ENCODE data around the gene JAK1. TPM values are rescaled to one million over a fixed set of nuclear protein-coding genes. Genes with fewer than 3 reads are reported as not detected.

Gene JAK1
- total RNA-seq, 6 experiments from 2014 or later, result 48.0 to 71.6 (median 66.5) TPM

DNA sequence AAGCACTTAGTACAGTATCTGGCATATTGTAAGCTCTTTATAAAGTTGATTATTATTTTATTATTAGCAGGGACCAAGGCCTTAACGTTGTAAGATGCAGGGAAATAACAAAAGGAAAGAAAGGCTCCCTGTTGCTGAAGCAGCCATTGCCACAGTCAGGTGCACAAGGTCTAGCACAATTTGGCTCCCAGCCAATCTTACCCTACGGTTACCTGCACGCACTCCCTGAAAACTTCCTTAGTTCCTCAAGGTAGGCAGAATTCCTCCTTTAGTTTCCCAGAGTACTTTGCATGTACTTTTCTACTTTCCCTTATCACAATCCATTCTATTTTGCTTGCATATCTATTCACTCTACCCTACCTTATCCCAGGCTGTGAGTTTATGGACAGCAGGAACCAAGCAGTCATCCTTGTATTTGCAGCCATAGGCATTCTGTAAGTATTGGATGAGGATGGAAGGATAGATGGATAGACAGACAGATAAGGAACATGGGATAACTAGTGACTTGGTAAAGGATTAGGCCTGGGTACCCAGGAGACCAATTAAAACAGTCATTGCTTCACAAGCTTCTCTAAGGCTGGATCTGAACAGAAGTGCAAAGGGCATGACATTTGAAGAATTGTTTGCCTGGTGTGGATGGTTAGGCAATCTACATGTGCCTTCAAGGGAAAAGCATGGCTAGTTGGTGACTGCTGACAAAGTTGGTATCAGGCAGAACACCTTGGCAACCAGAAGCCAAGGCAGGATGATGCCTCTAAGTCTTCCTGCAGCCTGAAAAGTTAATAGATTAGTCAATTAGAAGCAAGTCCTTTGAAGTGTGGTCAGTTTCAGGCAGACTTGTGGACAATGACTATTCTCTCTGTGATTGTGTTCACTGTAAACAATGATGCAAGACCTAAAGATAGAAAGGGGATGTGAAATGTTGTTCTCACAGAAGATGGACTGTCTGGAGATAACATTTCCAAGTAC is 20.8 kb upstream of the JAK1 start:
- Histone ChIP-seq H3K27me3 (no peaks in the 10 kb centered on the region), H3K4me3 (no peak overlapping the region), H3K9me3 (no peaks in the 10 kb centered on the region), H3K4me1 (peaks cover 0 to 21% (median 6%) of the 10 kb centered on the region in 4 donors), H3K27ac (peak overlapping the region; percentile 1 to 61 (median 57)), H3K36me3 (no peaks in the 10 kb centered on the region)
- DNase-seq, result peak in 1 of 3 donors; percentile 52
- TF ChIP-seq, protein P1, sequence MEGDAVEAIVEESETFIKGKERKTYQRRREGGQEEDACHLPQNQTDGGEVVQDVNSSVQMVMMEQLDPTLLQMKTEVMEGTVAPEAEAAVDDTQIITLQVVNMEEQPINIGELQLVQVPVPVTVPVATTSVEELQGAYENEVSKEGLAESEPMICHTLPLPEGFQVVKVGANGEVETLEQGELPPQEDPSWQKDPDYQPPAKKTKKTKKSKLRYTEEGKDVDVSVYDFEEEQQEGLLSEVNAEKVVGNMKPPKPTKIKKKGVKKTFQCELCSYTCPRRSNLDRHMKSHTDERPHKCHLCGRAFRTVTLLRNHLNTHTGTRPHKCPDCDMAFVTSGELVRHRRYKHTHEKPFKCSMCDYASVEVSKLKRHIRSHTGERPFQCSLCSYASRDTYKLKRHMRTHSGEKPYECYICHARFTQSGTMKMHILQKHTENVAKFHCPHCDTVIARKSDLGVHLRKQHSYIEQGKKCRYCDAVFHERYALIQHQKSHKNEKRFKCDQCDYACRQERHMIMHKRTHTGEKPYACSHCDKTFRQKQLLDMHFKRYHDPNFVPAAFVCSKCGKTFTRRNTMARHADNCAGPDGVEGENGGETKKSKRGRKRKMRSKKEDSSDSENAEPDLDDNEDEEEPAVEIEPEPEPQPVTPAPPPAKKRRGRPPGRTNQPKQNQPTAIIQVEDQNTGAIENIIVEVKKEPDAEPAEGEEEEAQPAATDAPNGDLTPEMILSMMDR (IDR thresholded peaks at IDR 0.05), result no peak
- peak; percentile 84 to 94 (median 90) for ATAC-seq
- WGBS (ENCODE audit: insufficient coverage, low coverage, low lambda C conversion rate, missing lambda C conversion rate), result 18% methylated on average over 3 of the region's 3 CpGs
- intact Hi-C loops (cut with DNase I), result no loop called here

DNA sequence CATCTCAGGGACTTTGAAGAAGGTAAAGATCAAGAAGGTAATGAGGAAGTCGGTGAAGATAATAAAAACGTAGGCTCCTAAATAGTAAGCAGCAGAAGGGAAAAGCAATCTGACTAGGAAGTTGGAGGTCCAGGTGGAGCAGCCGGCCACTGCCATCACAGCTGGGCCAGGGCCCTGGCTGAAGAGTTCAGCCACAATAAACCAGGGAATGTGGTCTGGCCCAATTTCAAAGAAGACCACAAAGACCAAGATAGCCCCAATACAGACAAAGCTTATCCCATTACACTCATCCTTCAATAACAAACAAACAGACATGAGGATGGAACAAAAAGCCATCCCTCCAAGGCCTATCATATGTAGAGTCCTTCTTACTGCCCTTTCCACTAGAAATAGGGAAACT is 18.4 kb upstream of the JAK1 start:
- no peak overlapping the region for H3K27ac ChIP-seq
- peaks cover 0 to 27% (median 6%) of the 10 kb centered on the region in 4 donors for H3K4me1 ChIP-seq
- DNase-seq, result no peak
- TF ChIP-seq POLR2A (IDR thresholded peaks at IDR 0.05), result no peak
- TF ChIP-seq, protein P1 (IDR thresholded peaks at IDR 0.05), result no peak
- WGBS (ENCODE audit: insufficient coverage, low coverage, low lambda C conversion rate, missing lambda C conversion rate), result 94% methylated on average over 2 of the region's 3 CpGs
- H3K9me3 ChIP-seq, result no peaks in the 10 kb centered on the region
- no peak overlapping the region for H3K4me3 ChIP-seq
- H3K36me3 ChIP-seq, result no peaks in the 10 kb centered on the region
- intact Hi-C loops (cut with DNase I), result no loop called here
- no peak for ATAC-seq
- H3K27me3 ChIP-seq, result no peaks in the 10 kb centered on the region

DNA sequence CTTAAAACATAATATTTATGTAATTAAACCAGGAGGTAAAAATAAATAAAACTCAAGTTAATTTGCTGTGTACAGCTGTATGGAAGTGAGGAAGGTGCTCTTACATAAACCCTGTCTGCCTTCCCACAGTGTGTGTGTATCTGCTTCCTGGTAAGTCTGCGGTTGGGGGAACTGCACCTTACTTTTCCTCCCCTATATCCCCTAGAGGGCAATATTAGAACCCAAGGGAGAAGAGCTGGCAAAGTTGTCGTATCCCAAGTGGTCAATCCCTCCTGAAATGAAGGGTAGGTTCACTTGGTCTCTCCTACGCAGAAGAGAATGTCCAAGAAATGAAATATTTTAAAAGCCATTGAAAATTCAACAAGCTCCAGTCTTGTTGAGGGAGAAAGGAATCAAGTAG is 17.8 kb upstream of the JAK1 start:
- Histone ChIP-seq H3K27me3 (no peaks in the 10 kb centered on the region), H3K36me3 (no peaks in the 10 kb centered on the region), H3K27ac (no peak overlapping the region), H3K4me3 (no peak overlapping the region), H3K4me1 (peaks cover 0 to 27% (median 6%) of the 10 kb centered on the region in 4 donors), H3K9me3 (no peaks in the 10 kb centered on the region)
- no peak for ATAC-seq
- no peak for TF ChIP-seq POLR2A (IDR thresholded peaks at IDR 0.05)
- TF ChIP-seq, protein P1 (IDR thresholded peaks at IDR 0.05), result no peak
- intact Hi-C loops (cut with DNase I), result no loop called here
- 84% methylated on average over 3 of the region's 3 CpGs for WGBS (ENCODE audit: insufficient coverage, low coverage, low lambda C conversion rate, missing lambda C conversion rate)
- no peak for DNase-seq

DNA sequence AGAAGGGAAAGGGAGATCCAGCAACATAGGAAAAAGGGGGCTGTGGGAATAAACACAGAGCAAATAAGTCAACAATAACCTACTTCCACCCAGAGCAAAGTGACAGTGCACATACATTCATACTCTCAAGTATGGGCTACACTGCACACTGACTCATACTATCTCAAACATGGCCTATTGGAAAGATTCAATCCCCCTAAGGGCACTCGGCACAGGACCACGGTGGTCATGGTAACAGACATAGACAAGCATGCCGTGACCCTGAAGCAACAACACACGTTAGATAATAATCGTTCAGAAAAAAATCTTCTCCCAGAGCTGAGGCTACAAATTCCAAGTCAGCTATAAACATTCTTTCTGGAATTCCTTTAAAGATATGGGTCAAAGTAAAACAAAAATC is 16.8 kb upstream of the JAK1 start:
- no peaks in the 10 kb centered on the region for H3K36me3 ChIP-seq
- ATAC-seq (no peak), DNase-seq (no peak)
- no peak overlapping the region for H3K4me3 ChIP-seq
- WGBS (ENCODE audit: insufficient coverage, low coverage, low lambda C conversion rate, missing lambda C conversion rate), result 71% methylated on average over 5 of the region's 5 CpGs
- H3K4me1 ChIP-seq, result peaks cover 0 to 24% (median 6%) of the 10 kb centered on the region in 4 donors
- intact Hi-C loops (cut with DNase I), result no loop called here
- TF ChIP-seq, protein P1 (IDR thresholded peaks at IDR 0.05), result no peak
- no peak for TF ChIP-seq POLR2A (IDR thresholded peaks at IDR 0.05)
- H3K27me3 ChIP-seq, result no peaks in the 10 kb centered on the region
- no peaks in the 10 kb centered on the region for H3K9me3 ChIP-seq
- H3K27ac ChIP-seq, result no peak overlapping the region
